OCI-LY1 (cell line): ENCODE measurements around the gene PAK2.
"Not testable (repeated sequence)": the region's sequence is repeated elsewhere in the genome, so short reads cannot be mapped to it uniquely, and the experiment has no call there.

Source experiments
- H2AFZ ChIP-seq: fragments of 200-600 bp; sonication (generic), shearing (Covaris generic); 2 replicates; pipeline ENCODE4 v1.6.0; 2014; ENCODE audit warnings: antibody characterized with exemption, mild to moderate bottlenecking, low read length
- H3F3A ChIP-seq: fragments of 200-600 bp; sonication (generic), shearing (Covaris generic); 2 replicates; pipeline ENCODE4 v1.6.0; 2014; ENCODE audit warnings: mild to moderate bottlenecking, antibody characterized with exemption, low read length, moderate library complexity; ENCODE audit not compliant: insufficient read depth
- H3K27ac ChIP-seq: fragments of 200-600 bp; sonication (generic); 2 replicates; pipeline ENCODE4 v1.5.1; 2014; ENCODE audit warnings: low read length, mixed run types, mild to moderate bottlenecking, low read depth; ENCODE audit not compliant: poor library complexity, severe bottlenecking
- H3K27me3 ChIP-seq: fragments of 200-600 bp; sonication (generic); 2 replicates; pipeline ENCODE4 v1.6.0; 2014; ENCODE audit warnings: antibody characterized with exemption, mild to moderate bottlenecking, low read length, moderate library complexity; ENCODE audit not compliant: insufficient read depth
- H3K36me3 ChIP-seq: fragments of 200-600 bp; sonication (generic); 2 replicates; pipeline ENCODE4 v1.6.1; 2014; ENCODE audit warnings: mild to moderate bottlenecking, antibody characterized with exemption, low read length, moderate library complexity, mixed read lengths; ENCODE audit not compliant: insufficient read depth
- H3K4me1 ChIP-seq: fragments of 200-600 bp; sonication (generic); 2 replicates; pipeline ENCODE4 v1.5.1; 2014; ENCODE audit warnings: mild to moderate bottlenecking, low read length, moderate library complexity; ENCODE audit not compliant: insufficient read depth, severe bottlenecking
- H3K4me2 ChIP-seq: fragments of 200-600 bp; sonication (generic), shearing (Covaris generic); 2 replicates; pipeline ENCODE4 v1.6.1; 2014; ENCODE audit warnings: low read length
- H3K4me3 ChIP-seq: fragments of 200-600 bp; sonication (generic); 2 replicates; pipeline ENCODE4 v1.5.1; 2014; ENCODE audit warnings: low read length, low read depth, mild to moderate bottlenecking, mixed read lengths; ENCODE audit not compliant: poor library complexity, severe bottlenecking
- H3K79me2 ChIP-seq: fragments of 200-600 bp; shearing (Covaris generic); 2 replicates; pipeline ENCODE4 v1.6.1; 2016; ENCODE audit warnings: mixed run types, low read length, mixed read lengths; ENCODE audit not compliant: insufficient read depth
- H3K9ac ChIP-seq: fragments of 200-600 bp; sonication (generic), shearing (Covaris generic); 2 replicates; pipeline ENCODE4 v1.6.1; 2014; ENCODE audit warnings: mild to moderate bottlenecking, low read length, mixed read lengths
- H3K9me2 ChIP-seq: fragments of 200-600 bp; sonication (generic), shearing (Covaris generic); 2 replicates; pipeline ENCODE4 v1.6.1; 2014; ENCODE audit warnings: low read depth, mild to moderate bottlenecking, low read length, mixed read lengths
- H3K9me3 ChIP-seq: fragments of 200-600 bp; shearing (Covaris generic); 2 replicates; pipeline ENCODE4 v1.6.1; 2014; ENCODE audit warnings: low read length, mixed read lengths
- H4K20me1 ChIP-seq: fragments of 200-600 bp; sonication (generic), shearing (Covaris generic); 2 replicates; pipeline ENCODE4 v1.6.0; 2016; ENCODE audit warnings: mild to moderate bottlenecking, low read length; ENCODE audit not compliant: insufficient read depth
- EZH2 ChIP-seq: fragments of 200-600 bp; sonication (generic), shearing (Covaris generic); IDR thresholded peaks from 2 replicates; pipeline ENCODE4 v1.8.0; 2017; ENCODE audit warnings: borderline replicate concordance, mixed run types, mild to moderate bottlenecking, antibody characterized with exemption, low read length, moderate library complexity, mixed read lengths
- TF ChIP-seq, protein P1 (sequence below): fragments of 200-600 bp; sonication (generic), shearing (Covaris generic); IDR thresholded peaks from 2 replicates; pipeline ENCODE4 v1.5.1; 2017; ENCODE audit warnings: mild to moderate bottlenecking, antibody characterized with exemption, low read length, moderate library complexity, mixed read lengths

The PAK2 gene

DNA sequence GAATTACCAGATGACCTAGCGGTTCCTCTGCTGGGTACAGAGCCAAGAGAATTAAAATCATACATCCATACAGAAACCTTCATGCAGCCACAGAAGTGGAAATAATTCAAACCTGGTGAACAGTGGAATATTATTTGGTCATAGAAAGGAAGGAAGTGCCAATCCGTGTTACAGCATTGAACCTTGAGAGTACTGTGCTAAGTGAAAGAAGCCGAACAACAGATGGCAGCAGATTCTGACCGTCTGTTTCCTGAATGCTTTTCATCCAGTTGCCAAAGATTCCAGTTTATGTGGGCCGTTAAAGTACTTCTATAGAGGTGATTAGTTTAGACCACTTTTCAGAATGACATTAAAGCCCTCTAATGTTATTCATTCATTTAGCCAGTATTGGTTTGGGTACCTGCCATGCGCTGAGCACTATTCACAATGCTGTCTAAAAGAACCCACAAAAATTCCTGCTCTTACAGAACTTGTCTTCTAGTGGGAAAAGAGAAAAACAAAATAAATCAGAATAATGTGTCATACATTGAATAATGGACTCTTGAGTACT, 82.2 kb downstream of the PAK2 start:
- Histone ChIP-seq H3K4me1 (no peaks in the 10 kb centered on the region), H3K9me2 (no peaks in the 10 kb centered on the region), H3K9ac (no peak overlapping the region), H3K27ac (no peak overlapping the region), H4K20me1 (no peaks in the 10 kb centered on the region), H3K79me2 (no peaks in the 10 kb centered on the region), H3K4me3 (no peak overlapping the region), H3K36me3 (peaks cover 90% of the 10 kb centered on the region), H3F3A (no peaks in the 10 kb centered on the region), H2AFZ (no peak overlapping the region), H3K9me3 (no peaks in the 10 kb centered on the region), H3K27me3 (no peaks in the 10 kb centered on the region), H3K4me2 (no peak overlapping the region)
- TF ChIP-seq, protein P1, sequence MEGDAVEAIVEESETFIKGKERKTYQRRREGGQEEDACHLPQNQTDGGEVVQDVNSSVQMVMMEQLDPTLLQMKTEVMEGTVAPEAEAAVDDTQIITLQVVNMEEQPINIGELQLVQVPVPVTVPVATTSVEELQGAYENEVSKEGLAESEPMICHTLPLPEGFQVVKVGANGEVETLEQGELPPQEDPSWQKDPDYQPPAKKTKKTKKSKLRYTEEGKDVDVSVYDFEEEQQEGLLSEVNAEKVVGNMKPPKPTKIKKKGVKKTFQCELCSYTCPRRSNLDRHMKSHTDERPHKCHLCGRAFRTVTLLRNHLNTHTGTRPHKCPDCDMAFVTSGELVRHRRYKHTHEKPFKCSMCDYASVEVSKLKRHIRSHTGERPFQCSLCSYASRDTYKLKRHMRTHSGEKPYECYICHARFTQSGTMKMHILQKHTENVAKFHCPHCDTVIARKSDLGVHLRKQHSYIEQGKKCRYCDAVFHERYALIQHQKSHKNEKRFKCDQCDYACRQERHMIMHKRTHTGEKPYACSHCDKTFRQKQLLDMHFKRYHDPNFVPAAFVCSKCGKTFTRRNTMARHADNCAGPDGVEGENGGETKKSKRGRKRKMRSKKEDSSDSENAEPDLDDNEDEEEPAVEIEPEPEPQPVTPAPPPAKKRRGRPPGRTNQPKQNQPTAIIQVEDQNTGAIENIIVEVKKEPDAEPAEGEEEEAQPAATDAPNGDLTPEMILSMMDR = no peak
- no peak for TF ChIP-seq EZH2

DNA sequence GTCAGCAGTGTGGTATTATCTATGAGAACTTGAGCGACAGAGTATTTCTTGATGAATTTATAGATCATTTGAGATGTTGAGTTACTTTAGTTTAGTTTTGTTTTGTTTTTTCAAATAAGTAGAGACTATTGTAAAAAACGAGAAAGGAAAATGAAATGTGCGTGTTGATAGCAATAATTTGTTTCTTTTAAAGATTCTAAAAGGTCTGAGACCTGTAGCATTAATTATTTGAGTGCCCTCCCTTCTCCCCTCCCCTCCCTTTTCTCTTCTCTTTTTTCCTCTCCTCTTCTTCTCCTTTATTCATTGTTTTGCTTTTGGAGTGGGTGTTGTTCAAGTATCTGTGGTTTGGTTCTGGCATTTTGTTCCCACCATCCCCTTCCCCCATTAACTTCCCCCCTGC, 90.0 kb downstream of the PAK2 start:
- not testable (repeated sequence) for H4K20me1 ChIP-seq, H3K9ac ChIP-seq, H2AFZ ChIP-seq, H3K4me2 ChIP-seq, H3F3A ChIP-seq, H3K9me2 ChIP-seq, H3K27me3 ChIP-seq, H3K4me3 ChIP-seq, H3K79me2 ChIP-seq, H3K4me1 ChIP-seq, H3K27ac ChIP-seq, H3K9me3 ChIP-seq
- H3K36me3 ChIP-seq = peaks cover 55% of the 10 kb centered on the region; the same call in 1 of the 2 replicates

DNA sequence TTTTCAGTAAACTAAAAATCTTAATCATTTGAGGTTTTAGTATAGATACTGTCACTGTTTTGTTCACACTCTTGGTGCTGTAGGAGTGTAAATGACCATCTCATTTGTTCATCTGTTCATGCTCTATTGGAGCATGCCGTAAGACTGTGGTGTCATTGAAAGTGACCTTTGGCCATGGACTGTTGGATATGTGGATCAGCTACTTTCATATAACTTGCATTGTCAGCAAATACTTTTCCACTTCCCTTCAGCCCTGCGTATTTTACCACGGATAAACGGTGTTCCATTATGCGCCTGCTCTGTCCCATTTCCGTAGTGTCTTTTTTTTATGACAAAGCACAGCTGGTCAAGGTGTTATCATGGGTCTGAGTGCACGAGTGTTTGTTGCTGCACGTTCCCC, 95.4 kb downstream of the PAK2 start:
- no peaks in the 10 kb centered on the region for H3K4me1 ChIP-seq
- peaks cover 9% of the 10 kb centered on the region; the same call in 1 of the 2 replicates for H3K36me3 ChIP-seq
- no peak overlapping the region for H3K9ac ChIP-seq
- TF ChIP-seq, protein P1 = no peak
- TF ChIP-seq EZH2 = no peak
- H3K4me2 ChIP-seq = no peak overlapping the region
- H4K20me1 ChIP-seq = no peaks in the 10 kb centered on the region
- H3K27me3 ChIP-seq = no peaks in the 10 kb centered on the region
- H3K79me2 ChIP-seq = no peaks in the 10 kb centered on the region
- H3K4me3 ChIP-seq = no peak overlapping the region
- H3K9me2 ChIP-seq = no peaks in the 10 kb centered on the region
- no peaks in the 10 kb centered on the region for H3K9me3 ChIP-seq
- H2AFZ ChIP-seq = no peak overlapping the region
- H3K27ac ChIP-seq = no peak overlapping the region
- H3F3A ChIP-seq = 0 out of 2 replicates have a peak, but pooled peaks cover 3% of the 10 kb centered on the region

DNA sequence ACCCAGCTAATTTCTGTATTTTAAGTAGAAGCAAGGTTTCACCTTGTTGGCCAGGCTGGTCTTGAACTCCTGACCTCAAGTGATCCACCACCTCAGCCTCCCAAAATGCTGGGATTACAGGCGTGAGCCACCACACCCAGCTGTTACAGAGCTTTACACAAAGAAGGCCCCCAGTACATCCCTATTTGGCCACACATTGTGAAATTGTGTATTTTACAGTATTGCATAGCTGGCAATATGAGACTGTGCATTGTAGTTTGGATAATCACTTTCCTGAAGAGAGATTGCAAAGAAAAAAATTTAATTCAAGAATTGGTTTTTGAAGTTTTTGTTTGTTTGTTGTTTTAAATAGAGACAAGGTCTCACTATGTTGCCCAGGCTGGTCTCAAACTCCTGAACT, 97.0 kb downstream of the PAK2 start:
- H3K36me3 ChIP-seq, H3K79me2 ChIP-seq, H2AFZ ChIP-seq, H3K9me3 ChIP-seq, H3F3A ChIP-seq, H3K9me2 ChIP-seq, H4K20me1 ChIP-seq, H3K27ac ChIP-seq, H3K27me3 ChIP-seq, H3K4me2 ChIP-seq, H3K4me3 ChIP-seq, H3K4me1 ChIP-seq, H3K9ac ChIP-seq: not testable (repeated sequence)
